Endothelial cell of umbilical vein (primary cell): Measurements from ENCODE around the gene TACR1. TPM values are rescaled to one million over a fixed set of nuclear protein-coding genes. Genes with fewer than 3 reads are reported as not detected.

Experiments used
- BruUV-seq: library from RNA; stranded (reverse); fragments of 400-500 nt; replicated peaks from 2 replicates; lab custom pipeline; 2021; lab: Mats Ljungman, UMichigan
- CTCF ChIA-PET: fragments of 300-600, 350-600 bp; sonication (Branson Sonifier 250); formaldehyde crosslinking; loops from one replicate; lab custom pipeline; 2021; ENCODE audit warnings: antibody characterized with exemption, inconsistent platforms; lab: Charles Lee
- POLR2A ChIA-PET: fragments of 300-600, 350-600 bp; sonication (Branson Sonifier 250); formaldehyde crosslinking; loops from one replicate; lab custom pipeline; 2021; ENCODE audit warnings: antibody characterized with exemption, inconsistent platforms; lab: Charles Lee
- DNase-seq: peaks from one replicate; pipeline ENCODE4 v3.0.0-alpha.2; 2011; ENCODE audit warnings: low read depth, low spot score
- FAIRE-seq: peaks from 2 replicates; lab custom pipeline; 2011; peaks lifted over from hg19 to GRCh38; lab: Jason Lieb, UNC
- H2AFZ ChIP-seq: 2 replicates; pipeline ENCODE4 v1.6.0; 2012; ENCODE audit warnings: low read depth, low read length, control low read depth, inconsistent platforms
- H3K27ac ChIP-seq: 2 replicates; pipeline ENCODE4 v1.5.1; 2011; ENCODE audit warnings: low read depth, mild to moderate bottlenecking, control low read depth, low read length, moderate library complexity; ENCODE audit not compliant: insufficient read depth
- H3K27me3 ChIP-seq, 2 experiments: 2 replicates each; pipeline versions ENCODE4 v1.6.0 to v1.6.1; 2011; ENCODE audit warnings: low read length in 2 of 2, mixed read lengths in 1 of 2; ENCODE audit not compliant: control insufficient read depth in 2 of 2, insufficient read depth in 2 of 2
- H3K36me3 ChIP-seq, 2 experiments: 2 replicates in 1 of 2; 3 replicates in 1 of 2; pipeline ENCODE4 v1.5.1; 2011; ENCODE audit warnings: low read length in 2 of 2, mild to moderate bottlenecking in 1 of 2, moderate library complexity in 1 of 2; ENCODE audit not compliant: control insufficient read depth in 2 of 2, insufficient read depth in 2 of 2; ENCODE audit errors: extremely low read depth in 1 of 2
- H3K4me1 ChIP-seq: 3 replicates; pipeline ENCODE4 v1.5.1; 2011; ENCODE audit warnings: mild to moderate bottlenecking, low read length; ENCODE audit not compliant: control insufficient read depth, insufficient read depth; ENCODE audit errors: extremely low read depth
- H3K4me2 ChIP-seq: 2 replicates; pipeline ENCODE4 v1.6.1; 2011; ENCODE audit warnings: low read length, control low read depth, mixed read lengths; ENCODE audit not compliant: insufficient read depth
- H3K4me3 ChIP-seq, 3 experiments: fragments of 200-600 bp in 1 of 3; sonication (generic), shearing (Covaris generic) in 1 of 3; replicated peaks in 1 of 3; 2 replicates each; pipeline ENCODE4 v1.5.1; 2011 to 2016; ENCODE audit warnings: control low read depth in 3 of 3, low read length in 3 of 3, mild to moderate bottlenecking in 2 of 3, inconsistent platforms in 1 of 3, low read depth in 1 of 3, moderate library complexity in 1 of 3; ENCODE audit not compliant: insufficient read depth in 1 of 3
- H3K79me2 ChIP-seq: 2 replicates; pipeline ENCODE4 v1.6.0; 2012; ENCODE audit warnings: low read length, inconsistent platforms; ENCODE audit not compliant: control insufficient read depth, insufficient read depth
- H3K9ac ChIP-seq: replicated peaks from 2 replicates; pipeline ENCODE3; 2011; ENCODE audit warnings: low read length, control low read depth; ENCODE audit not compliant: insufficient read depth; ENCODE audit errors: extremely low read depth
- H3K9me1 ChIP-seq: replicated peaks from 3 replicates; pipeline ENCODE4 v1.6.0; 2011; ENCODE audit warnings: mild to moderate bottlenecking, low read length; ENCODE audit not compliant: control insufficient read depth, insufficient read depth; ENCODE audit errors: extremely low read depth
- H3K9me3 ChIP-seq: replicated peaks from 2 replicates; pipeline ENCODE4 v1.5.1; 2012; ENCODE audit warnings: low read length, inconsistent platforms; ENCODE audit not compliant: control insufficient read depth, insufficient read depth
- H4K20me1 ChIP-seq: replicated peaks from 2 replicates; pipeline ENCODE3; 2011; ENCODE audit warnings: mild to moderate bottlenecking, low read length; ENCODE audit not compliant: control insufficient read depth, insufficient read depth; ENCODE audit errors: extremely low read depth
- CTCF ChIP-seq, 2 donors: IDR thresholded peaks; 1 replicate in 1 of 2; 2 replicates in 1 of 2; pipeline ENCODE4 v1.5.1; 2011; ENCODE audit warnings: low read length in 2 of 2, mild to moderate bottlenecking in 2 of 2, moderate library complexity in 2 of 2, control low read depth in 1 of 2, inconsistent platforms in 1 of 2, low read depth in 1 of 2; ENCODE audit not compliant: insufficient read depth in 1 of 2; ENCODE audit errors: extremely low read depth in 1 of 2
- EZH2 ChIP-seq: IDR thresholded peaks from 2 replicates; pipeline ENCODE4 v1.6.1; 2012; ENCODE audit warnings: borderline replicate concordance, low read depth, mild to moderate bottlenecking, moderate library complexity, low read length, inconsistent platforms; ENCODE audit not compliant: severe bottlenecking
- FOS ChIP-seq: IDR thresholded peaks from 2 replicates; pipeline ENCODE4 v1.6.1; 2011; ENCODE audit warnings: mild to moderate bottlenecking, low read length, moderate library complexity, borderline replicate concordance; ENCODE audit not compliant: insufficient read depth
- GATA2 ChIP-seq: IDR thresholded peaks from 2 replicates; pipeline ENCODE4 v1.7.0; 2011; ENCODE audit warnings: low read depth, mild to moderate bottlenecking, moderate library complexity, mixed read lengths, low read length; ENCODE audit not compliant: insufficient read length, insufficient read depth
- JUN ChIP-seq: IDR thresholded peaks from 2 replicates; pipeline ENCODE4 v1.6.1; 2011; ENCODE audit warnings: borderline replicate concordance, low read depth; ENCODE audit not compliant: insufficient read length, insufficient read depth
- MAX ChIP-seq: IDR thresholded peaks from 2 replicates; pipeline ENCODE4 v1.6.1; 2011; ENCODE audit not compliant: insufficient read depth, insufficient read length
- MYC ChIP-seq: IDR thresholded peaks from one replicate; pipeline ENCODE4 v1.6.1; 2011; ENCODE audit warnings: mild to moderate bottlenecking, low read depth, low read length
- POLR2A ChIP-seq: IDR thresholded peaks from 2 replicates; pipeline ENCODE4 v1.6.1; 2012; ENCODE audit warnings: low read depth, mild to moderate bottlenecking, control low read depth, low read length
- POLR2AphosphoS5 ChIP-seq: IDR thresholded peaks from 2 replicates; pipeline ENCODE4 v1.6.1; 2012; ENCODE audit warnings: low read depth, mild to moderate bottlenecking, control low read depth, low read length, moderate library complexity; ENCODE audit not compliant: insufficient read depth
- dilution Hi-C: fragments of 300-500 bp; cut with MboI; formaldehyde crosslinking; loops from one replicate; pipeline ENCODE4 v1.15.0; 2019; ENCODE audit warnings: low sequenced_read_pairs; ENCODE audit not compliant: extremely low pct_ligation_motif_present
- intact Hi-C: fragments of 100-400 bp; cut with micrococcal nuclease; formaldehyde crosslinking; loops from one replicate; pipeline ENCODE4 v1.10.0; 2022
- polyA plus RNA-seq, 4 experiments: library from polyadenylated mRNA; depleted of rRNA in 3 of 4; stranded (reverse) in 3 of 4; unstranded in 1 of 4; fragments of >200 nt; gene quantifications; 2 replicates each; pipeline versions ENCODE4 v1.2.1 to v1.2.3, GENCODE V29; 2011 to 2012; ENCODE audit warnings: missing spikeins in 1 of 4
- total RNA-seq: library from RNA; stranded (reverse); gene quantifications from 2 replicates; pipeline ENCODE4 v1.2.3, GENCODE V29; 2021

The TACR1 gene
- total and polyA plus RNA-seq, 2 donors (not counting 3 experiments of a cell fraction or from before 2014, with no cell fraction given): not detected

GRCh38 chr2:75022516-75022915 lies 176.8 kb downstream of the TACR1 start:
- no peaks in the 10 kb centered on the region for H3K9me3 ChIP-seq
- H3K79me2 ChIP-seq: no peaks in the 10 kb centered on the region
- DNase-seq (no peak), FAIRE-seq (no peak)
- H3K4me2 ChIP-seq: no peak overlapping the region
- H3K27ac ChIP-seq: no peak overlapping the region
- no TSS peak for BruUV-seq
- H2AFZ ChIP-seq: no peak overlapping the region
- dilution Hi-C loops: no loop called here
- ChIA-PET CTCF (interaction anchor here (1.7 kb wide), 1 partner anchor 24 kb away, joined by 4 read pairs; no protein-coding TSS in a partner anchor), POLR2A (no interaction called here)
- no peaks in the 10 kb centered on the region for H3K9me1 ChIP-seq
- TF ChIP-seq POLR2A (no peak), MYC (no peak), GATA2 (no peak), CTCF (IDR thresholded peaks at IDR 0.05; ENCODE audit: extremely low read depth in 1 of 2, insufficient read depth in 1 of 2, low read depth in 1 of 2, low read length in 2 of 2) (no peak), POLR2AphosphoS5 (no peak), JUN (no peak), EZH2 (no peak), FOS (no peak), MAX (no peak)
- H3K27me3 ChIP-seq: no peaks in the 10 kb centered on the region
- no peaks in the 10 kb centered on the region for H4K20me1 ChIP-seq
- no peaks in the 10 kb centered on the region for H3K4me1 ChIP-seq
- H3K9ac ChIP-seq: no peak overlapping the region
- H3K36me3 ChIP-seq: no peaks in the 10 kb centered on the region
- H3K4me3 ChIP-seq: no peak overlapping the region
- intact Hi-C loops: no loop called here
